ENCODE results near the gene GPC6. TPM values are rescaled to one million over a fixed set of nuclear protein-coding genes. Genes with fewer than 3 reads are reported as not detected.

Gene GPC6
- total RNA-seq, 1 donor from 2014 or later = not detected

GRCh38 chr13:93716623-93717022 is 490.0 kb downstream of the GPC6 start:
- CTCF ChIA-PET = no interaction called here
- Mint-ChIP-seq H3K27ac (no peak overlapping the region), H3K9me3 (peaks cover 24% of the 10 kb centered on the region), H3K27me3 (no peaks in the 10 kb centered on the region), H3K4me3 (no peak overlapping the region), H3K36me3 (ENCODE audit: low read depth) (no peaks in the 10 kb centered on the region), H3K4me1 (no peaks in the 10 kb centered on the region)
- ATAC-seq (ENCODE audit: low read depth) (no peak), DNase-seq (no peak)
- POLR2A ChIA-PET = no interaction called here
- intact Hi-C loops (cut with micrococcal nuclease) = no loop called here
- no peak for TF ChIP-seq CTCF (IDR thresholded peaks at IDR 0.05)

GRCh38 chr13:93721483-93721882 is 494.9 kb downstream of the GPC6 start:
- no peaks in the 10 kb centered on the region for H3K36me3 Mint-ChIP-seq (ENCODE audit: low read depth)
- ATAC-seq (ENCODE audit: low read depth) = no peak
- H3K4me1 Mint-ChIP-seq = no peaks in the 10 kb centered on the region
- H3K4me3 Mint-ChIP-seq = no peak overlapping the region
- TF ChIP-seq CTCF (IDR thresholded peaks at IDR 0.05) = no peak
- H3K27me3 Mint-ChIP-seq = no peaks in the 10 kb centered on the region
- POLR2A ChIA-PET = no interaction called here
- CTCF ChIA-PET = no interaction called here
- DNase-seq = no peak
- H3K27ac Mint-ChIP-seq = no peak overlapping the region
- intact Hi-C loops (cut with micrococcal nuclease) = no loop called here
- H3K9me3 Mint-ChIP-seq = peaks cover 9% of the 10 kb centered on the region

DNA sequence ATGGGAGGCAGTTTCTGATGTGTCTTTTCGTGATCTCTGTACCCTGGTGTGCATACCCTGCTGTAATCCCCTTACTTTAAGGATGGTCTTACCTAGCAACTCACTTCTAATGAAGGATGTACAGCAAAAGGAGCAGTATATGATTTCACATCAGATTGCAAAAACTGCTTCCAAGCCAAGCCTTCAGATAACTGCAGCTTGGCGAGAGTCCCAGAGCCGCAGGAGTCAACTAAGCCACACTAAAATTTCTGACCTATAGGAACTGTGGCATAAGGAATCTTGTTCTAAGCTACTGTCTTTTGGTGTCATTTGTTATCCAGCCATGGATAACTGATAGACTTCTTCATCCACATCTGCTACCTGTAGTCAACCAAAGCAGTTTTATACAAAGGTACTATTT is 496.7 kb downstream of the GPC6 start:
- ATAC-seq (ENCODE audit: low read depth) = no peak
- CTCF ChIA-PET = no interaction called here
- H3K9me3 Mint-ChIP-seq = peaks cover 6% of the 10 kb centered on the region

DNA sequence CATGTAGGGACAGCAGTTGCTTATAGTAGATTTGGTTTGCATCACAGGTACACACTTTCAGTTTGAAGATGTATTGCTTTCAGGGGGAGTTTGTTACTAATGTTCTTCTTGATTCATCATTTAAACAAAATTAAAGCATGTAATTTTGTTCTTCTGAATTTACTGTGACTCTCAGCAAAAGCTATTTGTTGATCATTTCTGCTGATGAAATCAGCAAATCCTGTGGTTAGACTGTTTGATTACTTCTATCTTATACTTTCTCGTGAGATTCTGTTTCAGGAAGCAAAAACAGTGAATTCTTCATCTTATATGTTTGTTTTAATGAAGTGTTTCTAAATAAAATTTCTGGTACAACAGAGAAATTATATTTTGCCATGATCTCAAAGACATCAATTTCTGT is 497.6 kb downstream of the GPC6 start:
- no peak for TF ChIP-seq CTCF (IDR thresholded peaks at IDR 0.05)
- H3K36me3 Mint-ChIP-seq (ENCODE audit: low read depth) = no peaks in the 10 kb centered on the region
- POLR2A ChIA-PET = no interaction called here

More for the DNA sequence above, 496.7 kb downstream of the GPC6 start:
- POLR2A ChIA-PET = no interaction called here
- TF ChIP-seq CTCF (IDR thresholded peaks at IDR 0.05) = no peak
- no peaks in the 10 kb centered on the region for H3K4me1 Mint-ChIP-seq
- no peak for DNase-seq
- intact Hi-C loops (cut with micrococcal nuclease) = no loop called here
- H3K27me3 Mint-ChIP-seq = no peaks in the 10 kb centered on the region
- no peak overlapping the region for H3K4me3 Mint-ChIP-seq
- H3K36me3 Mint-ChIP-seq (ENCODE audit: low read depth) = no peaks in the 10 kb centered on the region
- no peak overlapping the region for H3K27ac Mint-ChIP-seq

DNA sequence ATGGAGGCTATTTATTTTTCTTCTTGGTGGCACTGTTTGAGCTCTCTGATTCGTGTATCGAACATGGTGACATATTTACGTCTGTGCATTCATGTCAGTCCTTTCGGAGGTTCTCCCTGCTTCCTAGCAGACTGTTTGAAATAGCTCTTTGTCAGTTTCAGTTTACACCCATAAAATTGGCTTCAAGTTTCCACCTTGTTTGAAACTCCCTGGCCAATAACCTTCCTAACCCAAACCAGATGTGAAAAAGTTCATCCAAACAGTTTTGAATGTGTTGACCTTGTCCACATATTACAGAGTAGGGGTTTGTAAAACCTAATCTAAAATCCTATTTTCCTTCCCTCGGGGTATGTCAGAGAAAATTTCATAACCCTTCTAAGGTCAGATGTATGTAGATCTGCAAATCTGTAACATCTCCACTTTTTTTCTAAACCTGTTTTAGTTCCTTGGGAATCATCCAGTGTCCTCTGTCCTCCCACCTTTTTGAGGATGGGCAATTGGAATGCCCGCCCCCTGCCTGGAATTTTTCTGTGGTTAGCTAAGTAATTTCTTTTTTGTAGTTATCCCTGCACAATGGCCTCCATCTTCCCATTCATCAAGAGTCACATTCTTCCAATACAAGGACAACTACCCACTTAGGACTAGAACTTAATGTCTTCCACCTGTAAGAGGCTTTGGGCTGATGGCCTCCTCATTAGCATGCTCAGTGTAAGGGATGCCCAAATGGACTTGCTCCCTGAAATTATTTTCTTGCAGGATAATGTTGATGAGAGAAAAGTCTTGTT is 499.8 kb downstream of the GPC6 start:
- no peaks in the 10 kb centered on the region for H3K36me3 Mint-ChIP-seq (ENCODE audit: low read depth)
- no peak overlapping the region for H3K27ac Mint-ChIP-seq
- ChIA-PET POLR2A (no interaction called here), CTCF (no interaction called here)
- ATAC-seq (ENCODE audit: low read depth) = no peak
- no peak for DNase-seq
- no peak for TF ChIP-seq CTCF (IDR thresholded peaks at IDR 0.05)
- intact Hi-C loops (cut with micrococcal nuclease) = no loop called here
- no peaks in the 10 kb centered on the region for H3K9me3 Mint-ChIP-seq
- H3K4me1 Mint-ChIP-seq = no peaks in the 10 kb centered on the region
- H3K4me3 Mint-ChIP-seq = no peak overlapping the region
- H3K27me3 Mint-ChIP-seq = no peaks in the 10 kb centered on the region

More for the DNA sequence above, 497.6 kb downstream of the GPC6 start:
- H3K4me3 Mint-ChIP-seq = no peak overlapping the region
- CTCF ChIA-PET = no interaction called here
- intact Hi-C loops (cut with micrococcal nuclease) = no loop called here
- H3K27ac Mint-ChIP-seq = no peak overlapping the region
- ATAC-seq (ENCODE audit: low read depth) = no peak
- no peak for DNase-seq
- H3K9me3 Mint-ChIP-seq = peaks cover 6% of the 10 kb centered on the region
- H3K27me3 Mint-ChIP-seq = no peaks in the 10 kb centered on the region
- no peaks in the 10 kb centered on the region for H3K4me1 Mint-ChIP-seq
